A549 (cell line): Measurements from ENCODE around the gene WDFY1. TPM values are rescaled to one million over a fixed set of nuclear protein-coding genes. Genes with fewer than 3 reads are reported as not detected.
A peak's percentile ranks its signal among the peaks of the same experiment; 100 is the strongest.

ENCODE experiments used
- ATAC-seq, 2 experiments: fragments of 200-7000 bp in 1 of 2; fragments of >200 bp in 1 of 2; cut with Nextera tagmentation in 1 of 2; cut with Tn5 transposase in 1 of 2; 3 replicates each; pipeline versions ENCODE4 v1.8.0 to v1.9.1; 2018 to 2020; ENCODE audit warnings: mild to moderate bottlenecking in 1 of 2, moderate library complexity in 1 of 2
- CTCF ChIA-PET: fragments of 300-600 bp; sonication (Branson Sonifier 250); formaldehyde crosslinking; extraction: SDS; loops from one replicate; lab custom pipeline; 2021; ENCODE audit warnings: antibody characterized with exemption, inconsistent platforms; lab: Yijun Ruan, JAX
- POLR2A ChIA-PET: fragments of 350-600 bp; formaldehyde crosslinking; extraction: SDS; loops from one replicate; lab custom pipeline; 2021; ENCODE audit warnings: antibody characterized with exemption, inconsistent platforms; lab: Yijun Ruan, JAX
- DNase-seq, 2 experiments: peaks; one replicate each; pipeline versions ENCODE4 v3.0.0 to v3.0.0-alpha.2; 2011 to 2016; ENCODE audit warnings: low read depth in 1 of 2, low spot score in 1 of 2
- FAIRE-seq: peaks from 2 replicates; lab custom pipeline; 2011; peaks lifted over from hg19 to GRCh38; lab: Jason Lieb, UNC
- H3K27ac ChIP-seq, 2 experiments: fragments of >200 bp; sonication (Bioruptor Twin); formaldehyde crosslinking; 3 replicates each; pipeline ENCODE4 v1.5.1; 2016 to 2017
- H3K4me1 ChIP-seq: fragments of >200 bp; sonication (Bioruptor Twin); formaldehyde crosslinking; 3 replicates; pipeline ENCODE4 v1.6.1; 2016
- H3K4me2 ChIP-seq: fragments of >200 bp; sonication (Bioruptor Twin); formaldehyde crosslinking; 3 replicates; pipeline ENCODE4 v1.6.1; 2016
- H3K4me3 ChIP-seq: fragments of >200 bp; sonication (Bioruptor Twin); formaldehyde crosslinking; 3 replicates; pipeline ENCODE4 v1.5.1; 2016
- H3K9me3 ChIP-seq: fragments of >200 bp; sonication (Bioruptor Twin); formaldehyde crosslinking; 3 replicates; pipeline ENCODE4 v1.6.1; 2016
- ATOH8 ChIP-seq: fragments of 250-450 bp; sonication (Bioruptor Pico); IDR thresholded peaks from 2 replicates; pipeline ENCODE4 v1.5.0; 2020; ENCODE audit warnings: low read depth, mild to moderate bottlenecking, moderate library complexity
- CBX2 ChIP-seq: fragments of 200-600 bp; sonication (generic); IDR thresholded peaks from 2 replicates; pipeline ENCODE4 v1.6.1; 2016; ENCODE audit warnings: low read depth, mild to moderate bottlenecking, borderline replicate concordance
- CBX8 ChIP-seq: fragments of 200-600 bp; sonication (generic); IDR thresholded peaks from 2 replicates; pipeline ENCODE4 v1.6.1; 2016
- CHD2 ChIP-seq: fragments of 150-350 bp; IDR thresholded peaks from 2 replicates; pipeline ENCODE4 v1.6.1; 2014; ENCODE audit warnings: low read length; ENCODE audit not compliant: partially characterized antibody
- CHD4 ChIP-seq: fragments of 200-600 bp; sonication (generic); IDR thresholded peaks from 2 replicates; pipeline ENCODE4 v1.6.1; 2016; ENCODE audit warnings: antibody characterized with exemption, mild to moderate bottlenecking, borderline replicate concordance
- EHMT2 ChIP-seq: fragments of 200-600 bp; sonication (generic); IDR thresholded peaks from 2 replicates; pipeline ENCODE4 v1.6.1; 2016; ENCODE audit warnings: antibody characterized with exemption, low read depth, mild to moderate bottlenecking, moderate library complexity
- EP300 ChIP-seq, 2 experiments: fragments of >200 bp; sonication (Bioruptor Twin); formaldehyde crosslinking; IDR thresholded peaks; 2 replicates in 1 of 2; 3 replicates in 1 of 2; pipeline ENCODE4 v1.6.1; 2016 to 2017
- ESRRA ChIP-seq: fragments of 150-350 bp; IDR thresholded peaks from 2 replicates; pipeline ENCODE4 v1.6.1; 2014; ENCODE audit warnings: mild to moderate bottlenecking, low read length, borderline replicate concordance
- FOSL2 ChIP-seq, 2 experiments: fragments of 450-650 bp in 1 of 2; fragments of >200 bp in 1 of 2; sonication (Bioruptor Twin) in 1 of 2; formaldehyde crosslinking; IDR thresholded peaks; 2 replicates each; pipeline versions ENCODE4 v1.5.0 to v1.6.1; 2016 to 2020; ENCODE audit warnings: mild to moderate bottlenecking in 1 of 2, moderate library complexity in 1 of 2
- HES2 ChIP-seq: fragments of >200 bp; sonication (Bioruptor Twin); formaldehyde crosslinking; IDR thresholded peaks from 2 replicates; pipeline ENCODE4 v1.6.1; 2016
- HOXB13 ChIP-seq: fragments of 250-450 bp; sonication (Bioruptor Pico); IDR thresholded peaks from 2 replicates; pipeline ENCODE4 v1.5.0; 2020; ENCODE audit warnings: low read depth, mild to moderate bottlenecking, moderate library complexity
- HOXB5 ChIP-seq: fragments of 250-450 bp; sonication (Bioruptor Pico); IDR thresholded peaks from 2 replicates; pipeline ENCODE4 v1.5.0; 2020; ENCODE audit warnings: mild to moderate bottlenecking, moderate library complexity
- KDM1A ChIP-seq: fragments of 200-600 bp; sonication (generic); IDR thresholded peaks from 2 replicates; pipeline ENCODE4 v1.6.1; 2016; ENCODE audit warnings: low read depth, mild to moderate bottlenecking
- MAFK ChIP-seq: fragments of 450-650 bp; IDR thresholded peaks from 2 replicates; pipeline ENCODE4 v1.6.1; 2014; ENCODE audit not compliant: partially characterized antibody
- MAZ ChIP-seq: fragments of 150-350 bp; IDR thresholded peaks from 2 replicates; pipeline ENCODE4 v1.6.1; 2014; ENCODE audit warnings: antibody characterized with exemption, low read depth, low read length, borderline replicate concordance
- NPAS2 ChIP-seq: fragments of 250-450 bp; sonication (Bioruptor Pico); IDR thresholded peaks from 2 replicates; pipeline ENCODE4 v1.8.0; 2022; ENCODE audit warnings: mild to moderate bottlenecking, moderate library complexity, borderline replicate concordance
- NR3C1 ChIP-seq: fragments of >200 bp; sonication (Bioruptor Twin); formaldehyde crosslinking; IDR thresholded peaks from 3 replicates; pipeline ENCODE4 v1.6.1; 2017
- PHF8 ChIP-seq: fragments of 200-600 bp; sonication (generic); IDR thresholded peaks from 2 replicates; pipeline ENCODE4 v1.6.1; 2016; ENCODE audit warnings: low read depth, mild to moderate bottlenecking, antibody characterized with exemption, moderate library complexity, borderline replicate concordance
- REST ChIP-seq: fragments of 200-600 bp; sonication (generic); IDR thresholded peaks from 2 replicates; pipeline ENCODE4 v1.6.1; 2016; ENCODE audit warnings: antibody characterized with exemption, mild to moderate bottlenecking, moderate library complexity
- RFX5 ChIP-seq: fragments of 450-650 bp; IDR thresholded peaks from 2 replicates; pipeline ENCODE4 v1.7.1; 2014; ENCODE audit warnings: antibody characterized with exemption, mild to moderate bottlenecking, moderate library complexity
- TFCP2L1 ChIP-seq: fragments of 250-450 bp; sonication (Bioruptor Pico); IDR thresholded peaks from 2 replicates; pipeline ENCODE4 v1.5.0; 2021; ENCODE audit warnings: mild to moderate bottlenecking
- ZFP36 ChIP-seq: fragments of 450-650 bp; IDR thresholded peaks from 2 replicates; pipeline ENCODE4 v1.6.1; 2014; ENCODE audit warnings: borderline replicate concordance; ENCODE audit not compliant: partially characterized antibody
- ZNF302 ChIP-seq: fragments of 250-450 bp; sonication (Bioruptor Pico); IDR thresholded peaks from 2 replicates; pipeline ENCODE4 v1.9.0; 2021; ENCODE audit warnings: inconsistent platforms, mild to moderate bottlenecking, moderate library complexity
- WGBS: methylation state at CpG from one replicate; pipeline ENCODE4 v1.1.6; 2017; ENCODE audit errors: missing lambda C conversion rate; 5-methylcytosine and 5-hydroxymethylcytosine counted together
- polyA plus RNA-seq, 4 experiments: library from polyadenylated mRNA; depleted of rRNA in 3 of 4; stranded (reverse); fragments of >200 nt; fragmentation: RNase III in 1 of 4; extraction: RNeasy Plus Mini Kit Qiagen cat#74134 plus additional on column Dnase treatment in 1 of 4; gene quantifications; 2 replicates in 3 of 4; 3 replicates in 1 of 4; pipeline ENCODE4 v1.2.3, GENCODE V29; 2011 to 2017

Gene WDFY1
- polyA plus RNA-seq, 2 of the 4 experiments (the other 2 are of a cell fraction): 38.7 to 70.8 TPM

GRCh38 chr2:223921204-223921603, 23.9 kb downstream of the WDFY1 start:
- Histone ChIP-seq H3K9me3 (no peaks in the 10 kb centered on the region), H3K4me2 (no peak overlapping the region), H3K4me1 (0 out of 3 replicates have a peak, but pooled peaks cover 6% of the 10 kb centered on the region), H3K4me3 (no peak overlapping the region), H3K27ac (no peak overlapping the region)
- DNase-seq: no peak
- ATAC-seq: no peak
- POLR2A ChIA-PET: no interaction called here
- FAIRE-seq: no peak
- CTCF ChIA-PET: interaction anchor here (1.0 kb wide), 1 partner anchor 35 kb away, joined by 4 read pairs; no protein-coding TSS in a partner anchor
- TF ChIP-seq HES2 (no peak), MAFK (no peak), EHMT2 (no peak), CBX2 (no peak), TFCP2L1 (CRISPR knock-in tag) (no peak), FOSL2 (IDR thresholded peaks at IDR 0.05) (no peak), FOSL2 (CRISPR knock-in tag; IDR thresholded peaks at IDR 0.05) (no peak), HOXB13 (CRISPR knock-in tag) (no peak)

- no peak for DNase-seq
- Histone ChIP-seq H3K9me3 (no peaks in the 10 kb centered on the region), H3K4me3 (no peak overlapping the region), H3K27ac (no peak overlapping the region), H3K4me1 (0 out of 3 replicates have a peak, but pooled peaks cover 6% of the 10 kb centered on the region), H3K4me2 (no peak overlapping the region)
- FAIRE-seq: no peak
- no peak for TF ChIP-seq NPAS2
- TF ChIP-seq CBX8: no peak
- TF ChIP-seq MAZ: no peak
- no peak for TF ChIP-seq EP300 (IDR thresholded peaks at IDR 0.05)
- POLR2A ChIA-PET: no interaction called here
- ATAC-seq: peak; percentile 24 to 78; a peak in 3 of 6 replicates
- CTCF ChIA-PET: interaction anchor here (1.0 kb wide), 2 partner anchors 34 to 50 kb away, joined by 4 to 5 read pairs; no protein-coding TSS in a partner anchor
- WGBS: 98% methylated on average over 4 of the region's 4 CpGs
Observed at GRCh38 chr2:223920109-223920508, 25.0 kb downstream of the WDFY1 start.

GRCh38 chr2:223918671-223919134, 26.4 kb downstream of the WDFY1 start:
- 95% methylated on average over 11 of the region's 11 CpGs for WGBS
- CTCF ChIA-PET: no interaction called here
- POLR2A ChIA-PET: no interaction called here
- no peak overlapping the region for H3K4me3 ChIP-seq
- no peak for ATAC-seq
- no peak overlapping the region for H3K27ac ChIP-seq
- FAIRE-seq: no peak
- no peak overlapping the region for H3K4me2 ChIP-seq
- 0 out of 3 replicates have a peak, but pooled peaks cover 6% of the 10 kb centered on the region for H3K4me1 ChIP-seq
- H3K9me3 ChIP-seq: no peaks in the 10 kb centered on the region
- no peak for DNase-seq
- TF ChIP-seq ESRRA (no peak), RFX5 (no peak), REST (no peak), KDM1A (no peak), ZFP36 (no peak), CBX2 (no peak), NR3C1 (no peak), PHF8 (no peak), FOSL2 (IDR thresholded peaks at IDR 0.05) (no peak), FOSL2 (CRISPR knock-in tag; IDR thresholded peaks at IDR 0.05) (no peak), ATOH8 (CRISPR knock-in tag) (no peak), EP300 (IDR thresholded peaks at IDR 0.05) (no peak), HOXB5 (CRISPR knock-in tag) (no peak), CHD2 (no peak), MAZ (no peak), MAFK (no peak), CHD4 (no peak), CBX8 (no peak), ZNF302 (no peak)
